ENCODE data around the gene NKX2-1.

GRCh38 chr14:36504771-36505175 is 15.3 kb downstream of the NKX2-1 start:
- TF ChIP-seq EZH2 (IDR thresholded peaks at IDR 0.05; ENCODE audit: low read length) (peak; percentile 94), CTCF (optimal IDR thresholded peaks at IDR 0.05 in 1 of 3, IDR thresholded peaks at IDR 0.05 in 1 of 3, conservative IDR thresholded peaks at IDR 0.05 in 1 of 3; ENCODE audit: extremely low read depth in 1 of 3, insufficient read depth in 2 of 3, low read length in 3 of 3) (no peak)
